HTERT RPE-1 (cell line): ENCODE measurements around the gene PLD1.
"Not testable (repeated sequence)": the region's sequence is repeated elsewhere in the genome, so short reads cannot be mapped to it uniquely, and the experiment has no call there.

ENCODE experiments used
- in situ Hi-C: fragments of 300-500 bp; cut with MboI; formaldehyde crosslinking; loops from 4 replicates; pipeline ENCODE4 v1.14.3; 2020; ENCODE audit warnings: low sequenced_read_pairs

Gene PLD1

DNA sequence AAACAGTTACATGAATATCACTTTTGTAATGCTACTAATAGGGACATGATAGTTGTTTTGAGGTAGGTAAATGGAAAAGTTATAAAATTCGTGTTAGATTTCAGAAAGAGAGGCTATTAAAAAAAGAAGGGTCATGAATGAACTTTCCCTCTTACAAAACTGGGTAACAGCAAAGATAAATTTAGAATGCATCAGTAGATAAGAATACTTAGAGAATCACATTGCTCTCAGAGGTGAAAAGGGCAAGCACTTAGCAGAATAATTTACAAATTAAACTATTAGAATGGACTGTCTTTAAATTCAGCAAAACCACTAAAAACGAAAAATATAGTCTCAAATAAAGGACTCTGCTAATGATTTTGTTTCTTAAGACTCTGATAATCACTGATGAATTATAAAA, 167.2 kb downstream of the PLD1 start:
- in situ Hi-C loops: no loop called here

DNA sequence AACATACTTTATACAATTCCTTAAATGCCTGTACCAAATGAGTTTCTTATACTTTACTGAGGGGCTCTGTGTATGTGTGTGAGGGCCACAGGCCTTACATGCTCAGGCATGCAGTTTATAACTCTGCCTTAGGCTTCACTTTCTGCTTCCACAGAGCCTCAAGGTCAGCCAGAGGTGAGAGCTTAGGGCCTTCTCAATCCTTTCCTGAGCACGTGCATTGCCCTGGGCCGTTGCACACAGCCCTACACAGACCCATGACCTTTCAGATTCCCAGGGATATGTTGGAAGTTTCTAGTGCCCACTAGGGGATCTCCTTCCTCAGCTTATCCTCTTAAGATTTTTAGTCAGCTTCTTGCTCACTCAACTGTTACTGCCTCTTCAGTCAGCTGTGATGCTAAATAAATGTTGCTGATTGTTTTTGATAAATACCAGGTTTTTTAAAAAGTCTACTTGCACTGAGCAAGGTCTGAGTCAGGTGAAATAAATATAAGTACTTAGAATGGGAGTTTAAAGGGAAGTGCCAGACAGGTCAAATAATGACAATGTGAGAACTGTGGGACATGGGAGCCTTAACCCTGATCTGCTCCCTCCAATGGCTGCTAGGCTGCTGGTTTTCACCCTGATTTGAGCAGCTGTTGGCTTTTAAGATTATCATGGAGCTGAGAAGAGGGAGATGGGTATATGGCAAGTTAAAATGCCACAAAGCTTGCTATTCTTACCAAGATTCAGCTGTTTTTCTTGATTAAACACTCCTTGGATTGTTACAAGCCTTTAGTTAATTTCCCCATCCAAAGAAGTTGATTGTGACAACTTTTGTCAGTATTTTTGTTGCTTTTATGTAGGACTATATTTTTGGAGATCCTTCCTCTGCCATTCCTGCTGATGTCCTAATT, 169.5 kb downstream of the PLD1 start:
- in situ Hi-C loops: no loop called here

DNA sequence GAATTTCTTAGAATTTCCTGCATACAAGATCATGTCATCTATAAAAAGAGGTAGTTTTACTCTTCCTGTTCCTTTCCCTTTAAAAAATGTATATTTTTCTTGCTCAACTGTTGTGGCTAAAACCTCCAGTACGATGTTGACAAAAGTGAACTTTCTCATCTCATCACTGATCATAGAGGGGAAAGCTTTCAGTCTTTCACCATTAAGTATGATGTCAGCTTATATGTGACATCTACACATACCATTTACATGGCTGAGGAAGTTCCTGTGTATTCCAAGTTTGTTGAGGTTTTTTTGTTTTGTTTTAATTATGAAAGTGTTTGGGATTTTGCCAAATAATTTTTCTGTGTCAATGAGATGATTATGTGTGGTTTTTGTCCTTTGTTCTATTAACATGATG, 173.6 kb downstream of the PLD1 start:
- in situ Hi-C loops: no loop called here

DNA sequence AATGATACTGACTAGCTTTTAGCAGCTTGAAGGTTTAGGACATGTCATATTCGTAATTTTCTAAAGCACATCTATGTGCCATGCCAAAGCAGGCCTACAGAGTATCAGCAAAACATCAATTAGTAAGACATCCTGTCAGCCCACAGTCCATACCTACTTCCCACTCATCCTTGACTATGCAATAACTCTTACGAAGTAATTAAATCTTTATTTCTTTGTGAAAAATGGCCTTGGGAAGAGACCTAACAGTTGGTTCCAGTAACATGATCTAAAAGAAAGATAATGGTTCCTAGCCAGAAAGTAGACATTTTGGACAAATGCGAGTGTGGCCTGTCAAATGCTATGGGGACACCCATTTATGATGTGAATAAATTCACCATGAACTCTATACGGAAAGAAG, 177.5 kb downstream of the PLD1 start:
- in situ Hi-C loops: no loop called here

DNA sequence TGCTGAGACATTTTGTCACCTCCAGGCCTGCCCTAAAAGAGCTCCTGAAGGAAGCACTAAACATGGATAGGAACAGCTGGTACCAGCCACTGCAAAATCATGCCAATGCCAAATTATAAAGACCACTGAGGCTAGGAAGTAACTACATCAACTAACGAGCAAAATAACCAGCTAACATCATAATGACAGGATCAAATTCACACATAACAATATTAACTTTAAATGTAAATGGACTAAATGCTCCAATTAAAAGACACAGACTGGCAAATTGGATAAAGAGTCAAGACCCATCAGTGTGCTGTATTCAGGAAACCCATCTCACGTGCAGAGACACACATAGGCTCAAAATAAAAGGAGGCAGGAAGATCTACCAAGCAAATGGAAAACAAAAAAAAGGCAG, 183.5 kb downstream of the PLD1 start:
- in situ Hi-C loops: not testable (repeated sequence)

DNA sequence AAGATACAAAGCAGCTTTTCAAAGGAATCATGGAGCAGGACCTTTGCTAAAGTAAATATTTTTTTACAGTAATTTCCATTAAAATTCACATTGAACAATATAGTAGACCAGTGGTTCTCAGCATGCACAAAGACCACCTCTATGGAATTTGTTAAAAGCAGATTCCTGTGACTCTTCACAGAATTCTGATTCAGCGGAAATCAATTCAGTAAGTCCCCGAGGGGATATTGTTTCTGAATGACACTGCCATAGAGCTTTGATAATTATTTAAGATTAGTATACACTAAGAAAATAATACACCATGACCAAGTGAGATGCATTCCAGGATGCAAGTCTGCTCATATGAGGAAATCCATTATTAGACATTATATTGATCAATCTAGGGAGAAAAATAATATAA, 188.2 kb downstream of the PLD1 start:
- in situ Hi-C loops: no loop called here

DNA sequence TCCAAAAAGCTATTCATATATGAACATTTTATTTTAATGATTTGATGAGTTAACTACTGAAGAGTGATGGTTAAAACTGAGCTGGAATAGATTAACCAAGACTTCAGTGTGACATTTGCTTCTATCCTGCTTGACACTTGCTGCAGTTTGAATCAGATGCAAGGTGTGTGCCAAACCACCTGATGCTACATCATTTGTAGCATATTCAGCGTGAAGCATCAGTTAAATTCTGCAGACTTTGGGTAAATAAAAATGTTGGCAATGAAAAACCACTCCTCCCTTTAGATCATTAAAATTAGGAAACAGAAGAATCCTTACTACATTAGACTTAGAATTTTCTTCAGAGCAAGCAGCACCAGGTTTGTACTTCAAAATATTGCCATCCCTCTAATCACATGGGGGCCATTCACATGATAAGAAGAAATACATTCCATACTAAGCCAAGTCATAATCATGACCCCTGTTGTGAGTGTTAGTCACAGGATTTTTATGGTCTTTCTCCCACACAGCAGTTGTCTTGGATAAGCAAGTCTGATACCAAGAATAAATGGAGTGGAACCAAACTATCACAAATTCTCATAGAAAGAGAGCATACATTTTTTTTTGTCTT, 189.4 kb downstream of the PLD1 start:
- in situ Hi-C loops: no loop called here

DNA sequence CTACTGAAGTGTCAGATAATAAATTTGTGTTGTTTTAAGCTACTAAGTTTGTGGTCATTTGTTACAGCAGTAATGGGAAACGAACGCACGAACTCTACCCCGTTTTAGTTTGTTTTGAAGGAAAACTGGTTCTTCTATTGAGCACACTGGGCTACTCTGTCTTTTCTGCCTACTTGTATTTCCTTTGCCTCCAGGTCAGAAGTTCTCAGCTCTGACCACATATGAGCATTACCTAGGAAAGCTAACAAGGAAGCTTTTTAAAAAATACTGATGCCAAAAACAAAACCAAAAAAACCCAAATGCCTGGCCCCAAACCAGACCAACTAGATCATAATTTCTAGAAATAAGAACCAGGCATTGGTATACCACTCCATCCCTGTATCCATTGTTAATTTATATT, 193.5 kb downstream of the PLD1 start:
- in situ Hi-C loops: no loop called here

DNA sequence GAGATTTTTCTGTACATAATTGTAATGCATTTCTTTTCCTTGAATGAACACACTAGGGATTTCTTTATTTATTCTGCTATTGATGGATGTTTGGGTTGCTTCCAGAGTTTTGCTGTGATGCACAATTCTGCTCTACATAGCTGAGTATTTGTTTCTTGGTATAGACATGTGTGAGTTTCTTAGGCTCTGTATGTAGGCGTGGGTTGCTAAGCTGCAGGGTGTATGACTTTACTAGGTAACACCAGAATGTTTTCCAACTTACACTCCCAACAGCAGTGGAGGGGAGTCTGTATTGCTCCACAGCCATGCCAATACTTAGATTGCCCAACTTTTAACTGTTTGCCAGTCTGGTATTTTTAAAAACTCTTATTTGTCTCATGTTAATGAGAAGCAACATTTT, 194.6 kb downstream of the PLD1 start:
- in situ Hi-C loops: no loop called here

DNA sequence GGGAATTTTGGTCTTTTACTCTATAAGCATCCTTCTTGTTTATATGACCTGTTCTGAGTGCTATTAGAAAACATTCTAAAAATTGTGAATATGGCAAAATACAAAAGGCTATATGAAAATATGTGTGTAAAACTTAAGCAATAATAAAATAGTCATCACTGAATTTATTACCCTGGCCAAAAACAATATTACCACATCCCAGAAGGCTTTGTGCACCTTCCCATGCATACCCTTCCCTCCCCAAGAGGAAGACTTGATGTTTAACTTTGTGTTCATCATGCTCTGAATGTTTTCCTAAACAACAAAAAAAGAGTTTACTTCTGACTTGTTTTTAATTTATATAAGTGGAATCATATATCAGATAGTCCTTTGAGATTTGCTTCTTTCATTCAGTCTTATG, 195.0 kb downstream of the PLD1 start:
- in situ Hi-C loops: no loop called here

DNA sequence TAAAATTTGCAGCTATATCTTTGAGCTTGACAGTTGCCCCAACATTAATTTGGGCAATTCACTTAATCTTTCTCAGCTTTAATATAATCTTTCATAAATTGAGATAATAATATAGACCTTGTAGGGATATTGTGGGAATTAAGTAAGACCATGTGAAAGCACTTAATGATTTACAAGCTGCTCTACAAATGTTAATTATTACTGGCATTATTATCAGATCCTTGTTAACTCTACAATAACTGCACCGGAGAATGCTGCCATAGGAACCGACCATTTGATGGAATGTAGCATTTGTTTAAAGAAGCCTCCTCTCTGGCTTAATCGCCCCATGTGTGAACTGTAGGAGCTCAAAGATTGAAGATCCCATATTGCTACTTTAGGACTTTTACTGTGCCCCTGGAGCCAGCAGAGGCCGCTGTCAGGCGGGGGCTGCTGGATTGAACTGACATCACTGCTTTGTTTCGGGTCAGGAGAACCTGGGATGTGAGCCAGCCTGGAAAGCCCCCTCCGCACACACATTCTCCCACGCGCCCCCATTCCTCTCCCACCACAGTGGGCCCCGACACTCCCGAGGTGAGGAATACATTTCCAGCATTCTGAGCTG, 195.9 kb downstream of the PLD1 start:
- in situ Hi-C loops: no loop called here

DNA sequence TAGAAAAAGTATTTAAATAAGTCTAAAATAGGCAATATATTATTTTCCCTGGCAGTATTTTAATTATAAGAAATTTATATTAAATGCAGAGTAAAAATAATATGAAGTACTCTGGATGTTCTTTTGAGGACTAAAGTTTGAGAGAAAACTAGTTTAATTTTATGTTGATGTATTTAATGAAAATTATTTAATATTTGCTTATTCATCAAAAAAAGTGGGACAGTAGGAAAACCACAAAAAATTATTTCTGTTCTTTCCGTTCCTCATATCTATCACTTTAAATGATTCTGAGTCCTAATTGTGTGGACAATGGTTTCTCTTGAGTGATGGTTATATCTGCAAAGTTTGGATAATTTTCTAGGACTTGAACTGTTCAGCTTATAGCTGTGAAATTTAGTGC, 202.8 kb downstream of the PLD1 start:
- in situ Hi-C loops: no loop called here

DNA sequence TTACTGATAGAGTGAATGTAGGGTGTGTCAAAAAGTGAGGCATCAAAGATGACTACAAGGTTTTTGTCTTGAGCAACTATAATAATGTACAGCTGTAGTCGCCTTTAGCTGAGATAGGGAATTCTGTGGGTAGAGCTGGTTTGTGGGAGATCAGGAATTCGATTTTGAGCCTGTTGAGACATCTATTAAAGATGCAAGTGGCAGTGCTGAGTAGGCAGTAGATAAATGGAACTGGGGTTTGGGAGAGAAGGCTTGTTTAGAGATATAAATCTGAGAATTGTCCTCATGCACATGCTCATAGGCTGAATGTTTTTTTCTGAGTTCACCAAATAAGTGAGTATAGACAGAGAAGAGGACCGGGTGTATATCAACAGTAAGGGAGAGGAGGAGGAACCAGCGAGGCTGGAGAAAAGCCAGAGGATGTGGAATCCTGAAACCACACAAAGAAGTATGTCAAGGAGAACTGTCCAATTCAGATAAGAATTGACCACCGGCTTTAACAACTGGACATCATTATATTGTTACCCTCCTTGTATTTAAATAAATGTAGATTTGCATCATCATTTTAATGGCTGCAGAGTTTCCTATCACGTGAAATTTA, 204.0 kb downstream of the PLD1 start:
- in situ Hi-C loops: no loop called here

DNA sequence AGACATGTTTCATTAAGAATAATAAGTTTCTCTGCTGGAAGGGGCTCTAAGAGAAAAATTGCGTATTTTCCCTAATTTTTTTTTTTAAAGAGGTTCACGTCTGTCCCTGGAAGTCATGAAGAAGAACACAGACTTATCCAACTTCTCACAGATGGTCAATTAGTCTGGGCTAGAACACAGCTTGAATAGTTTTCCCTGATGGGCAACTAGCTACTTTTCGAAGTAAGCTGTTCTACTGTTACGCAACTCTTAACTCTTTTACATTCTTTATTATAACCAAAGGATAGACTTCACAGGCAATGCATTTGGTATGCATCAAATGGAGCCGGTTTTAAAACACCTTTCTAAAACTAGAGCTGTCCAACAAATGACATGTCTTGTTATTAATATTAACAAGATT, 205.9 kb downstream of the PLD1 start:
- in situ Hi-C loops: no loop called here

DNA sequence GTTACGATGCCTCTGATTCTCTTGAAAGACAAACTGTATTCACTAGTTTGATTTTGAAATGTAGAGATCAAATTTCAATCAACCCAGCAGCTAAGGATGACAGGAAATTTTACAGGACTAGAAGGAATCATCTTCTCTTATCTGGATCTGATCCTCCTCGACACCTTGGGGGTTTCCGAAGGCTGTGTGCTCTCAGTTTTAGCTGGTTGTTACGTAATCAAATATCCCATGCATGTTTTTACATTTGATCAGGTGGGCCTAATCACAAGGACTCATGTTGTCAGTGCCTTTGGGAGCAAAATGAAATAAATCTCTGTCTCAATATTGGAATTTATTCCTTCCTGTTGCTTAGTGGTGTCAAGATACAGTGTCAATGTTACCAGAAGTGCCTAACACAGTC, 208.2 kb downstream of the PLD1 start:
- in situ Hi-C loops: no loop called here

DNA sequence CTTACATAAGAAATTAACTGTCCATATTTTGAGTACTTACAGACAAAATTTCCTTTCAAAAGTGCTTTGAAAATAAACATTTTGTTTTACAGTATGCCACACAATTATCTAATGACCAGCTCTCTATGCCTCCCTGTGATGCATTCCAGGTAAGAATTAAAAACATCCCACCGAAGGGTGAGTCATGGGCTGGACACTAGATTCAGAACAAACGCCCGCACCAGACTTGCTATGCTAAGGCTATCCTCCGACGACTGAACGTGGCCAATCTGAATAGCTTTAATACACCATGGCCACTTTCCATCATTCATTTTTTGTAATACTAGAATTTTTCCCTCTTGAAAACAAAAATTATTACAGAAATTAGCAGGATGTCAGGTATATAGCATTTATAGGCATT, 210.3 kb downstream of the PLD1 start:
- in situ Hi-C loops: no loop called here

DNA sequence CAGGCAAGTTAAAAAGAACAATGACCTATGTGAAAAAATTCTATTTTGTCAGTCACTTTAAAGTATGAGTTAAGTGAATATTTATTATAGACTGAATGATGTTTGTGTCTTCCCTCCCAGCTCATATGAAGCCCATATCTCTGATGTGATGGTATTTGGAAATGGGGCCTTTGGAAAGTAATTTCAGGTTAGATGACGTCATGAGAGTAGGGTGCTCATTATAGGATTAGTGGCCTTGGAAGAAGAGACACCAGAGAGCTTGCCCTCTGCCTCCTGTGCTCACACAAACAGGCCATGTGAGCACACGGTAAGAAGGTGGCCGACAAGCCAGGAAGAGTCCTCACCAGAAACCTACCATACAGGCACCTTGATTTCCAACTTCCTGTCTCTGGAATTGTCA, 211.3 kb downstream of the PLD1 start:
- in situ Hi-C loops: no loop called here

DNA sequence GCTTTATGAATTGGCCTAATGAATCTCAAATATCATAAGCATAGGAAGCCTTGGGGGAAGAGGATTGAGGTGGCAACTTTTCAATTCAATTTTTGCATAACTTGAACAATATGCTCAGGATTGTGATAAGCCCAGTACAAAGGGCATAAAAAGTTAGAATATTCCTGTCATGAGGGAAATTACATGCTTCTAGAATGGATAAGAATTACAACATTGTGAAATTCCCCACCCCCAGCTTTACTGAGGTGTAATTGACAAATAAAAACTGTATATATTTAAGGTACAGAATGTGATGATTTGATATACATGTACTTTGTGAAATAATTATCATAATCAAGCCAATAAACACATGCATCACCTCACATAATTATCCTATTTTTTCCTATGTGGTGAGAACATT, 217.5 kb downstream of the PLD1 start:
- in situ Hi-C loops: no loop called here

DNA sequence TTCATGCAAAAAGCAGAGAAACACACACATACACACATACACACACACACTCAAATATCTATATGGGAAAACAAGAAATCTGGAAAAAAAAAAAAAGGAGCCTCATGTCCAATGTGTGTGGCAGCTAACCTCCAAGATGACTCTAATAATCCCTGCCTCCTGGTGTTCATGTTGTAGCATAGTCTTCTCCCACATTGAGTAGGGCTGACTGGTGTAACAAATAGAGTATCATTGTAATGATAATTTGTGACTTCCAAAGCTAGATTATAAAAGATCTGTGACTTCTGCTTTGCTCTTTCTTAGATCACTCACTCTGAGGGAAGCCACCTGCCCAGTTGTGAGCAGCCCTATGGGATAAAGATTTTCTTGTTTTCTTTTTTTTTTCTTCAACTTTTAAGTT, 219.2 kb downstream of the PLD1 start:
- in situ Hi-C loops: no loop called here

DNA sequence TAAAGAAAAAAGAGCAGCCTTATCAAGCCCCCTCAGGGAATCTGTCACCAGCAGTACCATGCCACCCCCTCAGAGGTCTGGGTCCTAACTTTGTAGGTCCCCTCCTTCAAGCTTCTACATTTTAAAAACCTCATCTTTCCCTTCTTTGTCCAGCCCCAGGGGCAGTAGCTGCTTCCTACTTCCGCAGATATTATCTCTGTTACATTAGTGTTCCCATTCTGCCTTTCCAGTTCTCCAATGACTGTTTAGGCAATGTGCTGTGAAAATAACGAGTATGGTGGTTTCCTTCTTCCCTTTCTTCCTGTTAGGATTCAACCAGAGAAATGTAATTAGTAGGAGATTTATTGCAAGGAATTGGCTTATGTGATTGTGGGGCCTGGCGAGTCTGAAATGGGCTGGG, 224.0 kb downstream of the PLD1 start:
- in situ Hi-C loops: no loop called here

DNA sequence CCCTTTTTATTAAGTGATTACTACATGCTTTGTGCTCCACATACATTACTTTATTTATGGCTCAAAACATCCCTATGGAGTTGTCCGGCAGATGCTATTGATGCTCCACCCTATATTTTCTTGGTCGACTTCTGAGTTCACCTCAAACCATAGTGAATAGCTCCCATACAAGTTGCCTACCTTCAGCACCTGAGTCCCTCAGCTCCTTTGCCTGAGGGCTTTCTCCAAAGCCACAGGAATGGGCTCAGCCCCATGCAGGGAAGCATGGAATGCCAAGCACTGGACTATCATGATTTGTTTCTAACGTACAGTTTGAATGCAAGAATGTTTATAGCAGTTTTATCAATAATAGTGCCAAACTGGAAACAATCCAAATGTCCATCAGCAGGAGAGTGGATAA, 225.2 kb downstream of the PLD1 start:
- in situ Hi-C loops: no loop called here

DNA sequence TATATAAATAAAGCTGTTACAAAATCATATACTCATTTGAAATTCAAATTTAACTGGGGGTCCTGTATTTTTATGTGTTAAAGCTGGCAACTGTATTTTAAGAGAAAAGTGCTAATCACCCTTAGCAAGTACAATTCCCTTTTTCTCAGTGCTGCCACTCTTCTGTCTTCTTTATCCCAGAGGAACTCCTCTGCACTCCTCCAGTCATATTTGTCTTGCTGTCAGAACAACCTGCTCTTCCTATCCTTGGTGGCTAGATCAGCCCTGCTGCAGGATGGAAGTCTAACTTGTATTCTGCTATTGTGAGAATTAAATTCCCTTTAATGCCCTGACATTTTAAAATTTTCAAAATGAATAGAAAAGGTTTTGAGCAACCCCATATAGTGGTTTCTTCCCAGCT, 226.2 kb downstream of the PLD1 start:
- in situ Hi-C loops: no loop called here
